CD4-positive, alpha-beta T cell treated with Interleukin-17A for 1 hour (primary cell): ENCODE results near the gene TUBA4B.
"Not testable (repeated sequence)": the region's sequence is repeated elsewhere in the genome, so short reads cannot be mapped to it uniquely, and the experiment has no call there.

Experiments used
- DNase-seq: peaks from one replicate; pipeline ENCODE4 v3.0.0-alpha.2; 2020

Gene TUBA4B

DNA sequence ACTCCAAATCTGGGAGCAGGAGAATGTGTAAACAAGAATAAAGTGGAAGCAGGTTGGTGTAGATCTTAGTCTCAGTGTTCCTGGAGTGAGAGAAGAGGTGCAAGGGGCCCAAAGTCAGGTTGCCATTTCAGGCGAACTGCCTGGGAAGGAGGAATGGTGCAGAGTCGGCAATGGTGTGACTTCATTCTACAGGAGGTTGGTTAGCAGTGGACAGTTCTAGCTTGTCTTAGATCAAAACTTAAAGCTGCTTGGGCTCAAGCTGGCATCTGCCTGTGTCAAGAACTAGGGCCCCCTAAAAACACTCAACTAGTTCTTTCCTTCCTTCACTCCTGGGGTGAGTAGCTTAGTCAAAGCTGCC, 4.2 kb upstream of the TUBA4B start:
- no peak for DNase-seq

- peak; percentile 69 for DNase-seq
Measured at GRCh38 chr2:219249203-219249980, 3.7 kb upstream of the TUBA4B start.

- no peak for DNase-seq
Measured at GRCh38 chr2:219250049-219250781, 2.8 kb upstream of the TUBA4B start.

GRCh38 chr2:219251656-219252055, 1.4 kb upstream of the TUBA4B start:
- DNase-seq, result no peak

- DNase-seq, result peak; percentile 38
Measured at GRCh38 chr2:219252084-219252483, 959 bp upstream of the TUBA4B start.

- no peak for DNase-seq
Measured at GRCh38 chr2:219252570-219252899, 508 bp upstream of the TUBA4B start.

DNA sequence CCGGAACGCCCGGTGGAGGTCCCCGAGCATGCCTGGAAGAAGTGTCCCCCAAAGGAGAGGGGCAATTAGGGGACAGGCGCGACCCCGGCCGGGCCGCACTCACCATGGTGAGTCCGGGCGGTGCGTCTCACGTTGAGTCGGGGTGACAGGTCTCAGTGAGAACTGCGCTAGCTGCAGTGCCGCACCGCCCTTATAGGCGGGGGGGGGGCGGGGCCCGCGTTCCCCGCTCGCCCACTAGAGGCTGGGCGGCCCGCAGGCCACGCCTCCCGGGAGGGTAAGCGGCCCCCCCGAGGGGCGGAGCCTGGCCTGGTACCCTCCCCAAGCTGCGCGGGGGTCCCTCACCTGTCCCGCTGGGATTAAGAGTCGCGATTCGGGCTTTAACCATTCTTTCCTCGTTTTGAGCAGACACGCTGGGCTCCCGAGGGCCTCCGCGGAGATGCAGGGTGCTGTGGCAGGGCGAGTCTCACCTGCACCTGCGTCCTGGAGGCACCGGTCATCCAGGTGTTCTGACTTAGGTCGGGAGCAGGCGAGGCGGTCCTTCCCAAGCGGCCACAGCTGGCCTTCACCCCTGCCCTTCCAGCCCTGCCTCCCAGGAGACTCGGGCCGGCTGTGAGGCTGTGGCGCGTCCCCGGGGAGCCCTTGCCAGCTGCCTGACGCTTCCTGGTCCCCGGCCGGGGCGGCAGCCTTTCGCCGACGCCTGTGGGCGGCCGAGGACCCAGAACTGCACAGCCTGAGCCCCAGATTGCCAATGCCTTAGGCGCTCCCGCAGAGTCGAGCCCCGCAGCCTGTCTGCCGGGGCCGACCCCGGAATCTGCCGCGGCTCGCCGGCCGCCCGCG, 928 bp downstream of the TUBA4B start, which contains the start of gene TUBA4A:
TSS of gene TUBA4A (minus strand) at position 166 of the 837 bp plus-strand sequence. CDS start at position 106, 60 bp downstream.
- peak; percentile 92 for DNase-seq

GRCh38 chr2:219254590-219255201, 1.7 kb downstream of the TUBA4B start:
- peak; percentile 66 for DNase-seq

DNA sequence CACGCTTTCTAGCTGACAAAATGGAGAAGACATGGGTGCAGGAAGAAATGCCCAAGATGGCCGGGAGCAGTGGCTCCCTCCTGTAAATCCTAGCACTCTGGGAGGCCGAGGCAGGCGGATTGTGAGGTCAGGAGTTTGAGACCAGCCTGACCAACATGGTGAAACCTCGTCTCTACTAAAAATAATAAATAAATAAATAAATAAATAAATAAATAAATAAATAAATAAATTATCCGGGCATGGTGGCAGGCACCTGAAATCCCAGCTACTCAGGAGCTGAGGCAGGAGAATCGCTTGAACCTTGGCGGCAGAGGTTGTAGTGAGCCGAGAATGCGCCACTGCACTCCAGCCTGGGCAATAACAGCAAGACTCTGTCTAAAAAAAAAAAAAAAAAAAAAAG, 5.9 kb downstream of the TUBA4B start:
- DNase-seq, result not testable (repeated sequence)

DNA sequence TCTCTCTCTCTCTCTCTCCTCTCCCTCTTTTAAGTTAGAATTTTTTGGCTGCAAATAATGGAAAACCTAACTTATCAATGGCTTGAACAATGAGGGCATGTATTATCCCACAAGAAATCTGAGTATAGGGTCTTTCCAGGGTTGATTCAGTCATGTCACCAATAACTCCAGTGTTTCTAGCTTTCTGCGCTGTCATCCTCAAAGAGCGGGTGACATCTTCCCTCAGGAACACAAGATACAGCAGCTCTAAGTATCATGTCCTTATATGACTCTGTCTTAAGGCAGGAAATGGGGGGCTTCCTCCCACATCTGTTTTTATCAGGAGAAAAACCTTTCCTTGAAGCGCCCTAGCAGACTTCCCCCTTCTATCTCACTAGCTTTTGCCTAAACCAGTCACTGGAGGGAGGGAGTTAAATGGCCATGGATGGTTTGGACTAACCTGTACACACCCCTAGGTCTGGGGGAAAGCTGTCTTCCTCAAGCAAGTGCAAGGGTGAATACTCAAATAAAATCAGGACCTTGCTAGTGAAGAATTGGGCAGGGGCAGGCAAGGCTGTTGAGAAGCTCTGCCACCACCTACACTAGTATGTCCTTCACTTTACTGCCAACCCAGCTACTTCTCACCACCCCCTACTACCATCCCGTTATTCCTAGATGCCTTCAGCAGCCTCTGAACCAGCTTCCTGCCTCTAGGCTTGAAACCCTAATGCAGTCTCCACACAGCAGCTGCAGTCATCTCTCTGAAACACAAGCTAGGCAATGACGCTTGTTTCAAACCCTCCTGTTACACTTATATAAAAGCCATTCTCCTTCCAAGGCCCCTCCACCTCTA, 8.2 kb downstream of the TUBA4B start:
- DNase-seq, result no peak

DNA sequence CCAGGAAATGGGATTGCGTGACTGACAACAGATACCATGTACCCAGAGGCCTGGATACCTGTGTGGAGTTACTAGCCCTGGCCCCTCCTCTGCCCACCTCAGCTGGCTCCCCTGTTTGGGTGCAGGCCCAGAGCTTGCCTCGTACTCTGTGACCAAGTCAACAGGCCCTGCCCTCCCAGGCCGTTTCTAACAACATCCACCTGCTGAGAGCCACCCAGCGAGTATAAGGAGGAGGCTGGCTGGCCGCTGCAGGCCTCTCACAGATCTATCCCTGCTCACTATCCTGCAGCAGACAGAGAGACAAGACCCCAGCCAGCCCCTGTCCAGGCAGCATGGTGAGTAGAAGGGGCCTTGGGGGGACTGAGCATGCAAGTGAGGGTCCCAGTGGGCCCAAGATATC, 13.2 kb downstream of the TUBA4B start:
- DNase-seq, result no peak

- DNase-seq, result no peak
Measured at GRCh38 chr2:219266886-219267285, 13.8 kb downstream of the TUBA4B start.

DNA sequence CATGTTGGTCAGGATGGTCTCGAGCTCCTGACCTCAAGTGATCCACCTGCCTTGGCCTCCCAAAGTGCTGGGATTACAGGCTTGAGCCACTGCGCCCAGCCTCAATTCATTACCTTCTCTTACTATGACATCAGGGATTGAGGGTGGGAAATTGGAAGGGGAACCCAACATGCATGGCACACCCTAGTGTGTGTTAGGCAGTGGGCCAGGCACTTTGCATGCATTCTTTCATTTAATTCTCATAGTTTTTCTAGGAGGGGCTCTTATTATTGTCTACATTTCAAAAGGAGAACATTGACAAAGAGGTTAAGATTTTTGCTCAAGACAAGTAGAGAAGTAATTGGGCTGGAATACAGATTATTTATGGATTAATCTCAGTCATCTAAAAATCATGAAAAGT, 15.3 kb downstream of the TUBA4B start:
- no peak for DNase-seq

DNA sequence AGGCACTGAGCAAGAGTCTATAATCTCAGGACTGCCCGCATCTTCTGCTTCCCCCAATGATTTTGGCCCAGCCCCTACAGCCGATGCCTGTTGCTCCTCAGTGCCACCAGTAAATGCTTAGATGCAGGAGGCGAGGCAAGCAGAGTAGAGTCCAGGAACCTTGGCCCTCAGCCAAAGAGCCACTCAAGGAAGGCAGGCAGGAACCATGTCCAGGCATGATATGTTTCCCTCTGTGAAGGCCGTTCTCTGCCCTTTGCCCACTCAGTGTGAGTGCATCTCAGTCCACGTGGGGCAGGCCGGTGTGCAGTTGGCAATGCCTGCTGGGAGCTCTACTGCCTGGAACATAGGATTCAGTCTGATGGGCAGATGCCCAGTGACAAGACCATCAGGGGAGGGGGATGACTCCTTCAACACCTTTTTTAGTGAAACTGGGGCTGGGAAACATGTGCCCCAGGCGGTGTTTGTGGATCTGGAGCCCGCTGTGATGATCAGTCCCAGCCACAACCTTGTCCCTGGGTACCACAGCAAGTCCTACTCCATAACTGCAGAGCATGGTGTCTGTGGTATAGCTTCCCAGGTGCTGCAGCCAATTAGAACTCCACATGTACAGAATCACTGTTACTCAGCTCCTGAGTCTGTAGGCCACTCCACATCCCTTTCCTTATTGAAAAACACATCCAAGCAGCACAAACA, 16.5 kb downstream of the TUBA4B start:
- no peak for DNase-seq

DNA sequence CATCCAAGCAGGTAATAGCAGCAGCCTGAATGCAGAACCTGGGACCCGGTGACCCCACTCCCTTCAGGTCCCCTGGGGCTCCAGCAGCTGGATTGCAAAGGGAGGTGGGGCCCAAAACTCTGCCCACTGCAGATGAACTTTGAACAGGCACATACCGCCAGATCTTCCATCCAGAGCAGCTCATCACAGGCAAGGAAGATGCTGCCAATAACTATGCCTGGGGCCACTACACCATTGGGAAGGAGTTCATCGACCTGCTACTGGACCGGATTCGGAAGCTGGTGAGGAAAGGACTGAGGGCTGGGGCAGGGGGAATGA, 17.0 kb downstream of the TUBA4B start:
- no peak for DNase-seq

DNA sequence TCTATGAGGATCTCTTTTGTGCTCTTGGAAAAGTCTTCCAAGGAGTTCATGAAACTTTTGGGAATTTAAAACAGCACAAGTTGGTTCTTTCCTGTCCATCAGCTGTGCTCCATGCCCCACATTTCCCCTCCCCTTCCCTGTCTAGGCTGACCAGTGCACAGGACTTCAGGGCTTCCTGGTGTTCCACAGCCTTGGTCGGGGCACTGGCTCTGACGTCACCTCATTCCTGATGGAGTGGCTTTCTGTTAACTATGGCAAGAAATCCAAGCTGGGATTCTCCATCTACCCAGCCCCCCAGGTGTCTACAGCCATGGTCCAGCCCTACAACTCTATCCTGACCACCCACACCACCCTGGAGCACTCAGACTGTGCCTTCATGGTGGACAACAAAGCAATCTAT, 18.0 kb downstream of the TUBA4B start:
- no peak for DNase-seq

DNA sequence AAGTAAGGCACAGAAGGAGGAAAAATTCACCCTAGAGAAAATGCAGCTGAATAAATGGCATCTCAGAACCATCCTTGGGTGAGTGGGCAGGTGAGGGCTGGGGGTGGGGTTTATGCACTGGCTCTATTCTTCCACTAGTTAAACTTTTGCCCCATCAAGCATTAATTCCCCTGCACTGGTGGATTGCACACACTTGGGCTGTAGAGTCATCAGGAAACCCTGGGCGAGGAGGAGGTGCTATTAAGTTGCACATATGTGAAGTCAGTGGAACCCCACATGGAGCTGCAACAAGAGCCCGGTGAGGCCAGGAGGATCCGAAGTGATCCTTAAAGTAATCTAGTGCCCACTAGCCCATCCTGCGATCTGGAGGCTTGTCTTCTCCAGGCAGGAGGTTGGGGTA, 19.3 kb downstream of the TUBA4B start:
- DNase-seq, result no peak

- no peak for DNase-seq
Measured at GRCh38 chr2:219272995-219273394, 20.0 kb downstream of the TUBA4B start.

- no peak for DNase-seq
Measured at GRCh38 chr2:219273937-219274336, 20.9 kb downstream of the TUBA4B start.

DNA sequence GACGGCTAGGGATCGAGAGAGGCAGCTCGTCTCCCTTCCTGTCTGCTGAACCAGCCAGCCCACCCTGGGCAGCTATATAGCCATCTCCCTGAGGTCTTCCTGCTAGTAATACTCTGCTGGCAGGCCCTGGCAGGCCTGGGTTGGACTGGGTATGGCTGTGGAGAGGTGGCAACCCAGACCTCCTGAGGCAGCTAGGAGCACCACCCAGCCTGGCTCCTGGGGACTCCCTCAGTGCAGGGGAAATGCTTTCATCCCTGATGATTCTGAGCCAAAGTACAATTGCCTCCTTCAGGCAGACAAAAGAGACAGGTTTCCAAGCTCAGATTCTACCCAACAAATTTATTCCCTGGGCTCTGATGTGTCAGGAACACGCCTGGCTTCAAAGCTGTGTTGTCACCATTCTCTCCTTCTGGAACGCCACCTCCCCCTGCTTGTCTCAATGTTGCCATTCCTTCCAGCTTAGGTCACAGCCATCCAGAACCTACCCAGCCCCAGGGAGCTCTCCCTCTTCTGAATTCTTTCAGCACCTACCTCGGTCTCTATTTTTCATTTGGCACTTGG, 21.4 kb downstream of the TUBA4B start:
- no peak for DNase-seq
